HG02678 (cell line): ENCODE data around the gene SMYD3.

ENCODE experiments used
- ATAC-seq: cut with Tn5 transposase; IDR thresholded peaks from one replicate; pipeline ENCODE4 v1.9.1; 2021; ENCODE audit warnings: mild to moderate bottlenecking, moderate library complexity; ENCODE audit not compliant: unreplicated experiment

SMYD3 gene

DNA sequence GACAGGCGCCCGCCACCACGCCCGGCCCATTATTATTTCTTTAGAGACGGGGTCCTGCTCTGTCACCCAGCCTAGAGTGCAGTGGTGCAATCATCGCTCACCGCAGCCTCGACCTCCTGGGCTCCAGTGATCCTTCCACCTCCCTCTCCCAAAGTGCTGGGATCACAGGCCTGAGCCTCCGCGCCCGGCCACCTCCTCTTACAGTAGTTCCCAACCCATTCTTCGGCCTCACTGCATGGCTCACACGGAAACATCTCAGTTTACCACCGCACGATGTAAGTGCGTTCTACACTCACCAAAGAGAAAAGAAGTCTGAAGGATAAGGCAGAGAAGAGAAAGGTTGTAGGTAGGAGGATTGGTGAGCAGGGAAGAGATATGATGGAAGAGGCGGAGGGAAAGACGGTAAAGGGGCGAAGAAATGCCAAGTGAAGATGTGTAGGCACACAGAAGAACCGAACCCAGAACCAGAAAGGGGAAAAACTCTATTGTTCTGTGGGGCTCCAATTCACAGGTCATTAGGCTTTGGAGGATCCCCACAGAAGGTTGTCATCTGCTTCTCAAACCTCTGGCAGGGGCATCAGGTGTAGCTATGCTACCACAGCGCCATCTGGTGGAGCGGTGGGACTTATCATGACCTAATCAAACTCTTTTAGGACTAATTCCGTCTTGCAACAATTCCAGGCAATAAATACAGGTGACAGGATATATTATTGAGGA is 504.2 kb downstream of the SMYD3 start:
- ATAC-seq = peak; percentile 54

DNA sequence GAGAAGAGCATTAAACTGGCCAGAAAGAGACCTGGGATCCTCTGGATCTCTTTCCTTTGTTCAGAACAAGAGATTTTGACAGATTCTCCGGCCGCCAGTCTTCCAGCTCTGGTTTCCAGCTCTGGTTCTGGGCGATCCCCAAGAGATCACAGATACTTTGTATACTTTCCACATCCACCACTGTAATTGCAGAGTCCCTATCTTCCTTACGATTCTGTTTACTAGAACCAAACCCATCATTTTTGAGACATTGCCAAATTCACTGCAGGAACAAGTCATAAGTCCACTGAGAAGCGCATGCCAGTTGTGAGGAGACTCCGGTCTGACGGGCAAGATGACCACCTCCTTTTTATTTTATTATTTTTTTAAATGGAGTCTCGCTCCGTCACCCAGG is 505.2 kb downstream of the SMYD3 start:
- no peak for ATAC-seq

DNA sequence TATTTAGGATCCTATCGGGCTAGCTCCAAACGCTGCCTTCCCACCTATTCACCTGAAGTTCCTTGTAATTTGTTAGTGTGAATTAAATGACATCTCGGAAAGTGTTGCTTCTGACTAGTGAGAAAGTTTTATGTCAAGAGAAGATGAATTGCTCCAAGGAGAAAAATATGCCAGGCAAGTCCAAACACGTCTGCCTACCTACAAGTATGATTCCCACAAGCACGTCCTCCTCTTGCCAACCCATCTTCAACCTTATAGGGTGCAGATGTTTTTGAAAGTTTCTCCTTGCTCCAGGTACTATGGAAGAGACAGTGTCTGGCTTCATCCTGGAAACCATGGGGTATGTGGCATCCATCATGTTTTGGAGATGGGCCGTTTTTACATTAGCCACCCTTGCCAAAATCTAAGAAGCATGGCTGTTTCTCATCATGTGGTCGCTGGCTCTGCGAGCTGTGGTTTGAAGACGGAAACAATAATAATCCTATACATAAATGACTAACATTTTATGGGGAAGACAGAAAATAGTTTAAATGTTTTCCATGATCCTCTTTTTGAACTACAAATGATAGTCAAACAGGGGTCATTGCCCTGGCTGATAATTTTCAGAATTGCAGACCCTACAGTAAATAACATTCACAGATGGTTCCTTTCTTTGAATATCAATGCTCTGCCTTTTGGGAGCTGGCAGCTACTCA is 505.8 kb downstream of the SMYD3 start:
- no peak for ATAC-seq

- ATAC-seq = no peak
Observed at GRCh38 chr1:246000638-246001015, 506.5 kb downstream of the SMYD3 start.

DNA sequence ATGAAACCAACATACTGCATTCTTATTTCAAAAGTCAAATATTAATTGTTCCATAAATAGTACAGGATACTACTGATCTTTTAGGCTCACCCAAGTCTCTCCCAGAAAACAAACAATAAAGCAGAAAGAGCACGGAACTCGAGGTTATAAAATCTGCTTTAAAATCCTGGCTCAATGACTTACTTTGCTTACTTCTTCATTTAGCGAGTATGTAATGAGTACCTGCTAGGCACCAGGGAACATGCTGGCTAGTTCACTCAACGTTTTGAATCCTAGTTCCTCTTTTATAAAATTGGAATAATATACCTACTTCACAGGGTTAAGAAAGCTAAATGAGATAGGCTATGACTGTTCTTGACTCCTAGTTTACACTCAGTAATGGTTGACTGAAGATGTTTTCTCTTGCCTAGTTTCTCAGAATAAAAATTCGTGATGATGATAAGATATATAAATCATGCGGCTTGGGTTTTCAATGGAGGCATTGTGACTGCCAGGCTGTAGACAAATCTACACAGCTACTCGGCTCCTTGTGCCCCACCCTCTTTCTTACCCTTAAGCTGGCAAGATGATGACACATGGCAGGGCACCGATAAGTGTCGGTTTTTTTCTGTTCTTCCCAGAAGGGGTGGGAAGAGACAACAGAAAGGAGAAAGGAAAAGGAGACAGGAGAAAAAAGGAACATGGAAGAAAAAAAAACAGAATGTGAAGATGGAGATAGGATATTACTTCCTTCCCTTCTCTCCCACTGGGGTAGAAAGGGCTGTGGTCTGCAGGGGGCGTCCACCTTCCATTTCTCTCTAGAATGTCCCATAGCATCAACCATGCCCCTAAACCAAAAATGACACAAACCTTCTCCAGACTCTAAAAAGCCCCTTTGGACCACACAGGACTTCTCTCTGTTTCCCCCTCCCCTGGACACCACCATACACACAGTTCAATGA is 507.1 kb downstream of the SMYD3 start:
- peak; percentile 73 for ATAC-seq

- no peak for ATAC-seq
Observed at GRCh38 chr1:245997471-245998258, 509.4 kb downstream of the SMYD3 start.

GRCh38 chr1:245996811-245997210 is 510.3 kb downstream of the SMYD3 start:
- no peak for ATAC-seq

GRCh38 chr1:245995474-245995873 is 511.6 kb downstream of the SMYD3 start:
- ATAC-seq = no peak

GRCh38 chr1:245991266-245991665 is 515.8 kb downstream of the SMYD3 start:
- ATAC-seq = no peak

- peak; percentile 49 for ATAC-seq
Observed at GRCh38 chr1:245990315-245991022, 516.6 kb downstream of the SMYD3 start.

DNA sequence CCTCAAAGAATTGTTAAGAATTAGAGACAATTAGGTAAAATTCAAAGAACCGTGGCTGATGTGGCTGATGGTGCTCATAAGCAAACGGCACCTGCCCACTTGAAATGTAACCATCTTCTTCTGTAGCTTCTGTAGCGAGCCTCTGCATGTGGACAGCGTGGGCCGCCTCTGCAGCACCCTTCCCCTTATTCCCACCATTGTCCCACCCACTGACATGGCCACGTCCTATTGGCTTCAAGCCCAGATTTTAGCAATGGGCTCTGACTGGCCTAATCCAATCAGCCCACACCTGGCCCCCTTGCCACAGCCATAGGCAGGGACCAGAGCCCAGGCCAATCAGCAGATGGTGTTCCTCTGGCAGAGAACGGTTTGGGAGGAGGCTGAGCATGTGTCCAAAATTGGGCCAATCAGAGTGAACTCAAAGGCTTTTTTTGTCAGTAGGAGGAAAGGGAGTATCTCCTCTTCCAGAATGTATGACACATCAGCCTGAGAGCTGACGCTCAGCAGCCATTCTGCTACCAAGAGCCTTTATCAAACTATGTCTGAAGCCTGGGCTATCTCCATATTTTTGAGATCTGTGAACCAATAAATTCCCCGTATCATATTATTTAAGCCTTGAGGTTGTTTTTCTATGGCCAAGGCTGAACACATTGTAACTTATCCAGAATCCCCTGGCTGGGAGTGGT is 518.5 kb downstream of the SMYD3 start:
- no peak for ATAC-seq

- no peak for ATAC-seq
Observed at GRCh38 chr1:245987997-245988392, 519.1 kb downstream of the SMYD3 start.

- ATAC-seq = no peak
Observed at GRCh38 chr1:245987577-245987976, 519.5 kb downstream of the SMYD3 start.

GRCh38 chr1:245987219-245987545 is 519.9 kb downstream of the SMYD3 start:
- ATAC-seq = no peak

DNA sequence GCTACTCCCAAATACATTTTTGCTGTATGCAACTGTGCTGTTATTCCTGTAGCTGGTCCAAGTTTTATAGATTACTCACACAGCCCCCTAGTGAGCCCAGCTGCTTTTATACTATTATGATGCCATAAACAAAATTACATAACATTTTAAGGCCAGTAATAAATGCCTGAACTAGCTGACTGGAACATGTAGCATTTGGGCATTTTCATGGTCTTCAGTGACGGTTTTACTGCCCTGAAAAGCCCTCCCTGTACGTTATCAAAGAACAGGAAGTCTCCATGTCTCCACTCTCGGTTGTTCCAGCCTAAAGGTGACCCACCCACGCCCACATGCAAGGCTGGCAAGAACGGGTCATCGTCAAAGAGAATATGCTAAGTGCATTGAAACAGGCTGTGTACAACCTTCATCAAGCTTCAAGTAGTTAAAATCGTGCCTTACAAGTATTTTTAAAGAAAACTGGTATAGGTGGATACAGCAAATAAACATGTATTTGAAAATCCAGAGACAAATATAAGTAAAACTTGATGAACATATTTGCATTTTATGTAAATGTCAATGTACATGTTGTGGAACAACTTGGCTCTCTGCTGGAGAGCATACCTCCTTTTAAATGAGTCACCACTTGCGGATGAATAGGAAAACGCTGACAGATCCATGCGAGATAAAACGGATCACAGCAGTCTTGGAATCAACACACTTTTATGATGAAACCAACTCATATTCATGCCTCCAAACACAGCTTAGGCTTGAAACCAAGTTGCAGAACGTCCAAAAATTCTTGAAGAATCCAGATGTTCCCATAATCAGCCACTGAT is 520.5 kb downstream of the SMYD3 start:
- ATAC-seq = no peak

- ATAC-seq = no peak
Observed at GRCh38 chr1:245984390-245985155, 522.5 kb downstream of the SMYD3 start.

GRCh38 chr1:245983294-245983967 is 523.6 kb downstream of the SMYD3 start:
- ATAC-seq = no peak

DNA sequence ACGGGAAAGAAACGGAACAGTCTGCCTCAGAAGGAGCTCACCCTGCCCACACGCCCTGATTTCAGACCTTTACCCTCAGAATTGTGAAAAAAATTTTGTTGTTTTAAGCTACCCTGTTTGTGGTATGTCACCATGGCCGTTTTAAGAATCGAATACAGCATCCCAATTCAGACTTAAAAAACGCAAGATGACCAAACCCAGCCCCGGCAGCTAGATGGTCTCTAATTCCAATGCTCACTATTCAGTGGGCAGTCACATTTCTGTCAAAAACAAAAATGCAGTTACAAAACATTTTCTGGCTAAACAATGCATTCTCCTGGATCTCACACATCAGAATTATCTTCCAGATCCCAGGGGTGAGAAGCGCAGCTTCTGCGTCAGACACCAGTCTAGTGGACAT is 527.5 kb downstream of the SMYD3 start:
- no peak for ATAC-seq
